Endothelial cell of umbilical vein (primary cell): ENCODE results near the gene KCNV2. TPM values are rescaled to one million over a fixed set of nuclear protein-coding genes. Genes with fewer than 3 reads are reported as not detected.

Experiments
- BruUV-seq: library from RNA; stranded (reverse); fragments of 400-500 nt; replicated peaks from 2 replicates; lab custom pipeline; 2021; lab: Mats Ljungman, UMichigan
- CTCF ChIA-PET: fragments of 300-600, 350-600 bp; sonication (Branson Sonifier 250); formaldehyde crosslinking; loops from one replicate; lab custom pipeline; 2021; ENCODE audit warnings: antibody characterized with exemption, inconsistent platforms; lab: Charles Lee
- POLR2A ChIA-PET: fragments of 300-600, 350-600 bp; sonication (Branson Sonifier 250); formaldehyde crosslinking; loops from one replicate; lab custom pipeline; 2021; ENCODE audit warnings: antibody characterized with exemption, inconsistent platforms; lab: Charles Lee
- DNase-seq: peaks from one replicate; pipeline ENCODE4 v3.0.0-alpha.2; 2011; ENCODE audit warnings: low read depth, low spot score
- FAIRE-seq: peaks from 2 replicates; lab custom pipeline; 2011; peaks lifted over from hg19 to GRCh38; lab: Jason Lieb, UNC
- H2AFZ ChIP-seq: 2 replicates; pipeline ENCODE4 v1.6.0; 2012; ENCODE audit warnings: low read depth, low read length, control low read depth, inconsistent platforms
- H3K27ac ChIP-seq: 2 replicates; pipeline ENCODE4 v1.5.1; 2011; ENCODE audit warnings: low read depth, mild to moderate bottlenecking, control low read depth, low read length, moderate library complexity; ENCODE audit not compliant: insufficient read depth
- H3K27me3 ChIP-seq, 2 experiments: 2 replicates each; pipeline versions ENCODE4 v1.6.0 to v1.6.1; 2011; ENCODE audit warnings: low read length in 2 of 2, mixed read lengths in 1 of 2; ENCODE audit not compliant: control insufficient read depth in 2 of 2, insufficient read depth in 2 of 2
- H3K36me3 ChIP-seq, 2 experiments: 2 replicates in 1 of 2; 3 replicates in 1 of 2; pipeline ENCODE4 v1.5.1; 2011; ENCODE audit warnings: low read length in 2 of 2, mild to moderate bottlenecking in 1 of 2, moderate library complexity in 1 of 2; ENCODE audit not compliant: control insufficient read depth in 2 of 2, insufficient read depth in 2 of 2; ENCODE audit errors: extremely low read depth in 1 of 2
- H3K4me1 ChIP-seq: 3 replicates; pipeline ENCODE4 v1.5.1; 2011; ENCODE audit warnings: mild to moderate bottlenecking, low read length; ENCODE audit not compliant: control insufficient read depth, insufficient read depth; ENCODE audit errors: extremely low read depth
- H3K4me2 ChIP-seq: 2 replicates; pipeline ENCODE4 v1.6.1; 2011; ENCODE audit warnings: low read length, control low read depth, mixed read lengths; ENCODE audit not compliant: insufficient read depth
- H3K4me3 ChIP-seq, 3 experiments: fragments of 200-600 bp in 1 of 3; sonication (generic), shearing (Covaris generic) in 1 of 3; replicated peaks in 1 of 3; 2 replicates each; pipeline ENCODE4 v1.5.1; 2011 to 2016; ENCODE audit warnings: control low read depth in 3 of 3, low read length in 3 of 3, mild to moderate bottlenecking in 2 of 3, inconsistent platforms in 1 of 3, low read depth in 1 of 3, moderate library complexity in 1 of 3; ENCODE audit not compliant: insufficient read depth in 1 of 3
- H3K79me2 ChIP-seq: 2 replicates; pipeline ENCODE4 v1.6.0; 2012; ENCODE audit warnings: low read length, inconsistent platforms; ENCODE audit not compliant: control insufficient read depth, insufficient read depth
- H3K9ac ChIP-seq: replicated peaks from 2 replicates; pipeline ENCODE3; 2011; ENCODE audit warnings: low read length, control low read depth; ENCODE audit not compliant: insufficient read depth; ENCODE audit errors: extremely low read depth
- H3K9me1 ChIP-seq: replicated peaks from 3 replicates; pipeline ENCODE4 v1.6.0; 2011; ENCODE audit warnings: mild to moderate bottlenecking, low read length; ENCODE audit not compliant: control insufficient read depth, insufficient read depth; ENCODE audit errors: extremely low read depth
- H3K9me3 ChIP-seq: replicated peaks from 2 replicates; pipeline ENCODE4 v1.5.1; 2012; ENCODE audit warnings: low read length, inconsistent platforms; ENCODE audit not compliant: control insufficient read depth, insufficient read depth
- H4K20me1 ChIP-seq: replicated peaks from 2 replicates; pipeline ENCODE3; 2011; ENCODE audit warnings: mild to moderate bottlenecking, low read length; ENCODE audit not compliant: control insufficient read depth, insufficient read depth; ENCODE audit errors: extremely low read depth
- EZH2 ChIP-seq: IDR thresholded peaks from 2 replicates; pipeline ENCODE4 v1.6.1; 2012; ENCODE audit warnings: borderline replicate concordance, low read depth, mild to moderate bottlenecking, moderate library complexity, low read length, inconsistent platforms; ENCODE audit not compliant: severe bottlenecking
- FOS ChIP-seq: IDR thresholded peaks from 2 replicates; pipeline ENCODE4 v1.6.1; 2011; ENCODE audit warnings: mild to moderate bottlenecking, low read length, moderate library complexity, borderline replicate concordance; ENCODE audit not compliant: insufficient read depth
- GATA2 ChIP-seq: IDR thresholded peaks from 2 replicates; pipeline ENCODE4 v1.7.0; 2011; ENCODE audit warnings: low read depth, mild to moderate bottlenecking, moderate library complexity, mixed read lengths, low read length; ENCODE audit not compliant: insufficient read length, insufficient read depth
- JUN ChIP-seq: IDR thresholded peaks from 2 replicates; pipeline ENCODE4 v1.6.1; 2011; ENCODE audit warnings: borderline replicate concordance, low read depth; ENCODE audit not compliant: insufficient read length, insufficient read depth
- MYC ChIP-seq: IDR thresholded peaks from one replicate; pipeline ENCODE4 v1.6.1; 2011; ENCODE audit warnings: mild to moderate bottlenecking, low read depth, low read length
- POLR2A ChIP-seq: IDR thresholded peaks from 2 replicates; pipeline ENCODE4 v1.6.1; 2012; ENCODE audit warnings: low read depth, mild to moderate bottlenecking, control low read depth, low read length
- POLR2AphosphoS5 ChIP-seq: IDR thresholded peaks from 2 replicates; pipeline ENCODE4 v1.6.1; 2012; ENCODE audit warnings: low read depth, mild to moderate bottlenecking, control low read depth, low read length, moderate library complexity; ENCODE audit not compliant: insufficient read depth
- dilution Hi-C: fragments of 300-500 bp; cut with MboI; formaldehyde crosslinking; loops from one replicate; pipeline ENCODE4 v1.15.0; 2019; ENCODE audit warnings: low sequenced_read_pairs; ENCODE audit not compliant: extremely low pct_ligation_motif_present
- intact Hi-C: fragments of 100-400 bp; cut with micrococcal nuclease; formaldehyde crosslinking; loops from one replicate; pipeline ENCODE4 v1.10.0; 2022
- polyA plus RNA-seq, 4 experiments: library from polyadenylated mRNA; depleted of rRNA in 3 of 4; stranded (reverse) in 3 of 4; unstranded in 1 of 4; fragments of >200 nt; gene quantifications; 2 replicates each; pipeline versions ENCODE4 v1.2.1 to v1.2.3, GENCODE V29; 2011 to 2012; ENCODE audit warnings: missing spikeins in 1 of 4
- total RNA-seq: library from RNA; stranded (reverse); gene quantifications from 2 replicates; pipeline ENCODE4 v1.2.3, GENCODE V29; 2021
- TF ChIP-seq, protein P1 (sequence below): IDR thresholded peaks from 2 replicates; pipeline ENCODE4 v1.6.1; 2011; ENCODE audit not compliant: insufficient read depth, insufficient read length
- TF ChIP-seq, protein P2 (sequence below), 2 donors: IDR thresholded peaks; 1 replicate in 1 of 2; 2 replicates in 1 of 2; pipeline ENCODE4 v1.5.1; 2011; ENCODE audit warnings: low read length in 2 of 2, mild to moderate bottlenecking in 2 of 2, moderate library complexity in 2 of 2, control low read depth in 1 of 2, inconsistent platforms in 1 of 2, low read depth in 1 of 2; ENCODE audit not compliant: insufficient read depth in 1 of 2; ENCODE audit errors: extremely low read depth in 1 of 2

The KCNV2 gene
- total and polyA plus RNA-seq, 2 donors (not counting 3 experiments of a cell fraction or from before 2014, with no cell fraction given) = not detected

DNA sequence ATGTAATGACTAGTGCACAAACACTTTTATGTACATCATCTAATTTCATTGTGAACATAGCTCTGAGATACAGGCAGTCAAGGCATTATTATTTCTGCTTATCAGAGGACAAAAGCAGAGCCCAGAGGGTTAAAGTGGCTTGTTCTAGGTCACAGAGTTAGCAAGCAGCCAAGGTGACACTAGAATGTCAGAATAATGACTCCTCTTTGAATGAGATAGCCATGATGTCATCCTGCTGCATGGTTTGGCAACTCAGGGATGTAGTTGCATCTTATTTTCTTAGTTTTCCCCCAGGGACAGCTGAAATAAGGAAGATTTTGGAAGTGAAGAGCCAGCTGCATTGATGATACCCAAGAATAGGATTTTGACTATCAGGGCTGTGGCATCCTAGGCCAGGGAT is 54.4 kb downstream of the KCNV2 start:
- no peak overlapping the region for H3K4me2 ChIP-seq
- H3K79me2 ChIP-seq = peaks cover 4% of the 10 kb centered on the region
- no peaks in the 10 kb centered on the region for H3K9me3 ChIP-seq
- H3K9ac ChIP-seq = no peak overlapping the region
- no peaks in the 10 kb centered on the region for H3K9me1 ChIP-seq
- H2AFZ ChIP-seq = no peak overlapping the region
- DNase-seq = no peak
- BruUV-seq = no TSS peak
- no peak overlapping the region for H3K4me3 ChIP-seq
- dilution Hi-C loops = no loop called here
- H3K4me1 ChIP-seq = no peaks in the 10 kb centered on the region
- intact Hi-C loops = no loop called here
- H3K36me3 ChIP-seq = peaks cover 2 to 3% of the 10 kb centered on the region in 2 experiments
- H4K20me1 ChIP-seq = no peaks in the 10 kb centered on the region
- TF ChIP-seq, protein P1, sequence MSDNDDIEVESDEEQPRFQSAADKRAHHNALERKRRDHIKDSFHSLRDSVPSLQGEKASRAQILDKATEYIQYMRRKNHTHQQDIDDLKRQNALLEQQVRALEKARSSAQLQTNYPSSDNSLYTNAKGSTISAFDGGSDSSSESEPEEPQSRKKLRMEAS = no peak
- TF ChIP-seq POLR2AphosphoS5 = no peak
- no peak for TF ChIP-seq EZH2
- no peak for TF ChIP-seq GATA2
- TF ChIP-seq POLR2A = no peak
- no peak for TF ChIP-seq MYC
- no peak for TF ChIP-seq JUN
- TF ChIP-seq, protein P2, sequence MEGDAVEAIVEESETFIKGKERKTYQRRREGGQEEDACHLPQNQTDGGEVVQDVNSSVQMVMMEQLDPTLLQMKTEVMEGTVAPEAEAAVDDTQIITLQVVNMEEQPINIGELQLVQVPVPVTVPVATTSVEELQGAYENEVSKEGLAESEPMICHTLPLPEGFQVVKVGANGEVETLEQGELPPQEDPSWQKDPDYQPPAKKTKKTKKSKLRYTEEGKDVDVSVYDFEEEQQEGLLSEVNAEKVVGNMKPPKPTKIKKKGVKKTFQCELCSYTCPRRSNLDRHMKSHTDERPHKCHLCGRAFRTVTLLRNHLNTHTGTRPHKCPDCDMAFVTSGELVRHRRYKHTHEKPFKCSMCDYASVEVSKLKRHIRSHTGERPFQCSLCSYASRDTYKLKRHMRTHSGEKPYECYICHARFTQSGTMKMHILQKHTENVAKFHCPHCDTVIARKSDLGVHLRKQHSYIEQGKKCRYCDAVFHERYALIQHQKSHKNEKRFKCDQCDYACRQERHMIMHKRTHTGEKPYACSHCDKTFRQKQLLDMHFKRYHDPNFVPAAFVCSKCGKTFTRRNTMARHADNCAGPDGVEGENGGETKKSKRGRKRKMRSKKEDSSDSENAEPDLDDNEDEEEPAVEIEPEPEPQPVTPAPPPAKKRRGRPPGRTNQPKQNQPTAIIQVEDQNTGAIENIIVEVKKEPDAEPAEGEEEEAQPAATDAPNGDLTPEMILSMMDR (IDR thresholded peaks at IDR 0.05; ENCODE audit: extremely low read depth in 1 of 2, insufficient read depth in 1 of 2, low read depth in 1 of 2, low read length in 2 of 2) = no peak
- TF ChIP-seq FOS = no peak
- no peak for FAIRE-seq
- POLR2A ChIA-PET = no interaction called here
- CTCF ChIA-PET = no interaction called here
- no peaks in the 10 kb centered on the region for H3K27me3 ChIP-seq
- H3K27ac ChIP-seq = no peak overlapping the region
